ENCODE measurements around the gene VILL. TPM values are rescaled to one million over a fixed set of nuclear protein-coding genes. Genes with fewer than 3 reads are reported as not detected.

The VILL gene
- total RNA-seq, 1 experiment from 2014 or later = 5.7 TPM

DNA sequence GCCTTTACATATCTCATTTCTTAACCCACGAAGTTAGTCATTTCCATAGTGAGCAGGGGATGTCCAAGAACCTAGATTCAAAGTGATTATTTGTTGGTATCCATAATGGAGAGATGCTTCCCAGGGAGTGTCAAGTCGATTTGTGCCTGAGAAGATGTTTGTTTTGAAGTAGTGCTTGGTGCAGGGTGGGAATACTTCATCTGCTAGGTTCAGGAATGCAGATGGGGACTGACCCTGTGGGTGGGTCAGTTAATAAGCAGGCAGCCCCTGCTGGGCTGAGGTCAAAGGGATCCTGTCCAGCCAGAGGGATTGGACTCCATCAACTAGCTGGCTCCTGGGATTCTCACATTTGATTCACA, 44.1 kb upstream of the VILL start:
- H3K27ac ChIP-seq (ENCODE audit: low read length) = no peak overlapping the region
- H3K27me3 ChIP-seq (ENCODE audit: control insufficient read depth, insufficient read depth, low read length) = no peaks in the 10 kb centered on the region
- ChIA-PET POLR2A (no interaction called here), CTCF (no interaction called here)
- TF ChIP-seq POLR2AphosphoS5 (IDR thresholded peaks at IDR 0.05; ENCODE audit: low read depth, low read length) (no peak), TCF7L2 (IDR thresholded peaks at IDR 0.05; ENCODE audit: low read depth, low read length) (no peak), SIN3A (IDR thresholded peaks at IDR 0.05; ENCODE audit: borderline replicate concordance, insufficient read depth, low read depth, low read length) (no peak)
- TF ChIP-seq, protein P1, sequence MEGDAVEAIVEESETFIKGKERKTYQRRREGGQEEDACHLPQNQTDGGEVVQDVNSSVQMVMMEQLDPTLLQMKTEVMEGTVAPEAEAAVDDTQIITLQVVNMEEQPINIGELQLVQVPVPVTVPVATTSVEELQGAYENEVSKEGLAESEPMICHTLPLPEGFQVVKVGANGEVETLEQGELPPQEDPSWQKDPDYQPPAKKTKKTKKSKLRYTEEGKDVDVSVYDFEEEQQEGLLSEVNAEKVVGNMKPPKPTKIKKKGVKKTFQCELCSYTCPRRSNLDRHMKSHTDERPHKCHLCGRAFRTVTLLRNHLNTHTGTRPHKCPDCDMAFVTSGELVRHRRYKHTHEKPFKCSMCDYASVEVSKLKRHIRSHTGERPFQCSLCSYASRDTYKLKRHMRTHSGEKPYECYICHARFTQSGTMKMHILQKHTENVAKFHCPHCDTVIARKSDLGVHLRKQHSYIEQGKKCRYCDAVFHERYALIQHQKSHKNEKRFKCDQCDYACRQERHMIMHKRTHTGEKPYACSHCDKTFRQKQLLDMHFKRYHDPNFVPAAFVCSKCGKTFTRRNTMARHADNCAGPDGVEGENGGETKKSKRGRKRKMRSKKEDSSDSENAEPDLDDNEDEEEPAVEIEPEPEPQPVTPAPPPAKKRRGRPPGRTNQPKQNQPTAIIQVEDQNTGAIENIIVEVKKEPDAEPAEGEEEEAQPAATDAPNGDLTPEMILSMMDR (IDR thresholded peaks at IDR 0.05) = no peak
- TF ChIP-seq, protein P2, sequence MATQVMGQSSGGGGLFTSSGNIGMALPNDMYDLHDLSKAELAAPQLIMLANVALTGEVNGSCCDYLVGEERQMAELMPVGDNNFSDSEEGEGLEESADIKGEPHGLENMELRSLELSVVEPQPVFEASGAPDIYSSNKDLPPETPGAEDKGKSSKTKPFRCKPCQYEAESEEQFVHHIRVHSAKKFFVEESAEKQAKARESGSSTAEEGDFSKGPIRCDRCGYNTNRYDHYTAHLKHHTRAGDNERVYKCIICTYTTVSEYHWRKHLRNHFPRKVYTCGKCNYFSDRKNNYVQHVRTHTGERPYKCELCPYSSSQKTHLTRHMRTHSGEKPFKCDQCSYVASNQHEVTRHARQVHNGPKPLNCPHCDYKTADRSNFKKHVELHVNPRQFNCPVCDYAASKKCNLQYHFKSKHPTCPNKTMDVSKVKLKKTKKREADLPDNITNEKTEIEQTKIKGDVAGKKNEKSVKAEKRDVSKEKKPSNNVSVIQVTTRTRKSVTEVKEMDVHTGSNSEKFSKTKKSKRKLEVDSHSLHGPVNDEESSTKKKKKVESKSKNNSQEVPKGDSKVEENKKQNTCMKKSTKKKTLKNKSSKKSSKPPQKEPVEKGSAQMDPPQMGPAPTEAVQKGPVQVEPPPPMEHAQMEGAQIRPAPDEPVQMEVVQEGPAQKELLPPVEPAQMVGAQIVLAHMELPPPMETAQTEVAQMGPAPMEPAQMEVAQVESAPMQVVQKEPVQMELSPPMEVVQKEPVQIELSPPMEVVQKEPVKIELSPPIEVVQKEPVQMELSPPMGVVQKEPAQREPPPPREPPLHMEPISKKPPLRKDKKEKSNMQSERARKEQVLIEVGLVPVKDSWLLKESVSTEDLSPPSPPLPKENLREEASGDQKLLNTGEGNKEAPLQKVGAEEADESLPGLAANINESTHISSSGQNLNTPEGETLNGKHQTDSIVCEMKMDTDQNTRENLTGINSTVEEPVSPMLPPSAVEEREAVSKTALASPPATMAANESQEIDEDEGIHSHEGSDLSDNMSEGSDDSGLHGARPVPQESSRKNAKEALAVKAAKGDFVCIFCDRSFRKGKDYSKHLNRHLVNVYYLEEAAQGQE (IDR thresholded peaks at IDR 0.05; ENCODE audit: insufficient read depth in 1 of 2, low read depth in 2 of 2, low read length in 1 of 2) = no peak
- in situ Hi-C loops (cut with HindIII; ENCODE audit: low pct_unique_long_range_greater_than_20kb, low sequenced_read_pairs) = no loop called here
- H3K4me3 ChIP-seq (ENCODE audit: low read depth in 2 of 2, low read length in 2 of 2) = no peak overlapping the region
- H3K4me1 ChIP-seq (ENCODE audit: control insufficient read depth, insufficient read depth, low read length) = peaks cover 4% of the 10 kb centered on the region
- no peaks in the 10 kb centered on the region for H3K9me3 ChIP-seq (ENCODE audit: control insufficient read depth, insufficient read depth, low read depth, low read length)
- no peak for ATAC-seq
- intact Hi-C loops (cut with micrococcal nuclease; ENCODE audit: unreplicated experiment) = no loop called here
- no peaks in the 10 kb centered on the region for H3K36me3 ChIP-seq (ENCODE audit: control insufficient read depth, insufficient read depth, low read length)
- no peak for DNase-seq (ENCODE audit: low read depth, low spot score)
- BruUV-seq (replicated peaks) = no TSS peak

DNA sequence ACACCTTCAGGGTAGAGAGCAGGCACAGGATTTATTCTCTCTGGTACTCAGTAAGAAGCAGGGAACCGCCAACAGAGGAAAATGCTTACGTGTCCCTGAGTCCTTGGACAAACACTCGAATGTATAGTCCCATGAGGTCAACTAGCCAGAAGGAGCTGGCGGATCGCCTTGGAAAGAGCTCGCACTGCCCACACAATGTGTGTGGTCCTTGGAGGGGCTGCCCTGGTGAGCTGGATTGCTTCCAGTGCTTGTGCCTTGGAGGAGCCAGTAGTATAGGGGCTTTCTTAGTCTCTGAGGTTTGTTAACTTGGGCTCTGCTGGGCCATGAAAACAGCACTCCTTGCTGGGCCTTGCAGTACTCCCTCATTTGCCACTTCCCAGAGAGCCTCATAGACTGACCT, 40.7 kb upstream of the VILL start:
- H3K27ac ChIP-seq (ENCODE audit: low read length) = no peak overlapping the region
- H3K4me1 ChIP-seq (ENCODE audit: control insufficient read depth, insufficient read depth, low read length) = peaks cover 4% of the 10 kb centered on the region; the same call in 1 of the 2 replicates
- H3K9me3 ChIP-seq (ENCODE audit: control insufficient read depth, insufficient read depth, low read depth, low read length) = no peaks in the 10 kb centered on the region
- H3K4me3 ChIP-seq (ENCODE audit: low read depth in 2 of 2, low read length in 2 of 2) = no peak overlapping the region
- ATAC-seq = no peak
- TF ChIP-seq POLR2AphosphoS5 (IDR thresholded peaks at IDR 0.05; ENCODE audit: low read depth, low read length) = no peak
- DNase-seq (ENCODE audit: low read depth, low spot score) = no peak
- no TSS peak for BruUV-seq (replicated peaks)
- no peaks in the 10 kb centered on the region for H3K27me3 ChIP-seq (ENCODE audit: control insufficient read depth, insufficient read depth, low read length)
- in situ Hi-C loops (cut with HindIII; ENCODE audit: low pct_unique_long_range_greater_than_20kb, low sequenced_read_pairs) (no loop called here), intact Hi-C loops (cut with micrococcal nuclease; ENCODE audit: unreplicated experiment) (no loop called here)
- POLR2A ChIA-PET = no interaction called here
- CTCF ChIA-PET = no interaction called here
- no peaks in the 10 kb centered on the region for H3K36me3 ChIP-seq (ENCODE audit: control insufficient read depth, insufficient read depth, low read length)

DNA sequence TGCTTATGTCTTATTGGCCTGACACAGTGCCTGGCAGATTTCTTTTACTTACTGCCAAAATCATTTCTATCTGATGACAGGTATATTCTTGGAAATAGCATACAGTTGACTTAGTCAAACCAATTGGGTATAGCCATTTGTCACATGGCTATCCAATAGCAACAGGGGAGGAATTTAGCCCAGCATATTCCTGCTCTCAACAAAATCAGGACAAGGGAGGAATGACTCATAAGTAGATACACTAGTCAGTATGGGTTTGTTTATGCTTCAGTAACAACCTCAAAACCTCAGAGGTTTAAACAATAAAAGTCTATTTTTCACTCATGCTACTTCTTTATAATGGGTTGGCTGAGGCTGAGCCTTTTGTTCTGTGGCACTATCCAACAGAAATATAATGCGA, 38.0 kb upstream of the VILL start:
- Histone ChIP-seq H3K27ac (ENCODE audit: low read length) (no peak overlapping the region), H3K4me3 (ENCODE audit: low read depth in 2 of 2, low read length in 2 of 2) (no peak overlapping the region), H3K27me3 (ENCODE audit: control insufficient read depth, insufficient read depth, low read length) (no peaks in the 10 kb centered on the region), H3K4me1 (ENCODE audit: control insufficient read depth, insufficient read depth, low read length) (no peaks in the 10 kb centered on the region), H3K36me3 (ENCODE audit: control insufficient read depth, insufficient read depth, low read length) (no peaks in the 10 kb centered on the region), H3K9me3 (ENCODE audit: control insufficient read depth, insufficient read depth, low read depth, low read length) (no peaks in the 10 kb centered on the region)
- intact Hi-C loops (cut with micrococcal nuclease; ENCODE audit: unreplicated experiment) (no loop called here), in situ Hi-C loops (cut with HindIII; ENCODE audit: low pct_unique_long_range_greater_than_20kb, low sequenced_read_pairs) (no loop called here)
- ChIA-PET POLR2A (no interaction called here), CTCF (no interaction called here)
- no peak for TF ChIP-seq SIN3A (IDR thresholded peaks at IDR 0.05; ENCODE audit: borderline replicate concordance, insufficient read depth, low read depth, low read length)
- TF ChIP-seq, protein P2 (IDR thresholded peaks at IDR 0.05; ENCODE audit: insufficient read depth in 1 of 2, low read depth in 2 of 2, low read length in 1 of 2) = no peak
- TF ChIP-seq, protein P1 (IDR thresholded peaks at IDR 0.05) = no peak
- TF ChIP-seq TCF7L2 (IDR thresholded peaks at IDR 0.05; ENCODE audit: low read depth, low read length) = no peak
- TF ChIP-seq POLR2AphosphoS5 (IDR thresholded peaks at IDR 0.05; ENCODE audit: low read depth, low read length) = no peak
- no peak for DNase-seq (ENCODE audit: low read depth, low spot score)
- no TSS peak for BruUV-seq (replicated peaks)
- no peak for ATAC-seq

Data from Panc1 (cell line).